GM12864 (cell line): ENCODE measurements around the gene CMTM3.

Source experiments
- DNase-seq: peaks from one replicate; pipeline ENCODE4 v3.0.0-alpha.2; 2011; ENCODE audit warnings: low read depth
- H3K4me3 ChIP-seq: 2 replicates; pipeline ENCODE4 v1.5.1; 2011; ENCODE audit warnings: mild to moderate bottlenecking, low read depth, low read length, control low read depth
- CTCF ChIP-seq: IDR thresholded peaks from 2 replicates; pipeline ENCODE4 v1.5.1; 2011; ENCODE audit warnings: low read depth, mild to moderate bottlenecking, moderate library complexity, low read length, control low read depth, inconsistent platforms; ENCODE audit errors: missing control alignments

Gene CMTM3

DNA sequence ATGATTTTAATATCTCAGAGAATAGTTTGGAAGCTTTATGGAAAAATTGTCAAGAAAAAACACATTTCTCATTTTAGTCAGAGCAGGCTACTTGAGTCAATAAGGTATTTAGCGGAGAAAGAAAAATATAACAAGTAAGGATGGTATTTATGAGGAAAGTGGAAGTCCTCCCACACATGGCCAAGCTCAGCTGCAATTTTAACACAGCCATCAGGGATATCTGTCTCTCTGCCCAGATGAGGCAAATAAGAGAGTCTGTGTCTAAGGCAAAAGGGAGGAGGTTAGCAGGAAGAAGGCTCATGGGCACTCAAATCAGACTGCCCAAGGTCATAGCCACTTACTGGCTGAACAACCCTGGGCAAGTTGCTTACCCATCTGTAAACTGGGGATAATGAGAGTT is 30.4 kb upstream of the CMTM3 start:
- no peak overlapping the region for H3K4me3 ChIP-seq
- no peak for DNase-seq
- TF ChIP-seq CTCF: no peak

DNA sequence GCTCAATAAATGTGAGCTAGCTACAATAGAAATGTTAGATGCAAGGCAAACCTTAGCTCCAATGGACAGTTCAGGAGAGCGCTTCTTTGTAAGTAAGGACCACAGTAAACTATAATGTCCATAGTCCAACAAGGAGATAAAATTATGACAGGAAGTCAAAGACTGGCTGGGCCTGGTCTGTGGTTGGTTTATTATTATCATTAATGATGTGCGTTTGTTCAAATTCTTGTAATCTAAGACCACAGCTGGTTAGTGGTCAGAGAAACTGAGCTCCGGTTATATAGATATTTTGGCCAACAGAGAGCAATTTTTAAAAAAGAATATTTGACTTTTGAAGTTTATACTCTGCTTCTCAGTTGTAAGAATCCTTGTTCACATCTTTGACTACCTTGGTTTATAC is 30.0 kb upstream of the CMTM3 start:
- no peak overlapping the region for H3K4me3 ChIP-seq
- no peak for TF ChIP-seq CTCF
- no peak for DNase-seq

- DNase-seq: no peak
- no peak for TF ChIP-seq CTCF
- no peak overlapping the region for H3K4me3 ChIP-seq
These were observed 29.4 kb upstream of the CMTM3 start for GRCh38 chr16:66575060-66575459.

GRCh38 chr16:66576296-66576695 is 28.2 kb upstream of the CMTM3 start:
- H3K4me3 ChIP-seq: no peak overlapping the region
- no peak for TF ChIP-seq CTCF
- DNase-seq: no peak

GRCh38 chr16:66578651-66579531 is 25.6 kb upstream of the CMTM3 start, which contains the start of gene CMTM2:
Gene CMTM2 (plus strand): TSS chr16:66579463. CDS start chr16:66579608, 145 bp downstream.
- H3K4me3 ChIP-seq: no peak within 1 kb of the TSS
- no peak for DNase-seq
- no peak for TF ChIP-seq CTCF

GRCh38 chr16:66580605-66581209 is 23.8 kb upstream of the CMTM3 start:
- no peak for DNase-seq
- no peak for TF ChIP-seq CTCF
- no peak overlapping the region for H3K4me3 ChIP-seq
